GM21786 (cell line): ENCODE results near the gene ANKRD55.

Experiments used
- ATAC-seq: cut with Tn5 transposase; IDR thresholded peaks from one replicate; pipeline ENCODE4 v1.9.1; 2021; ENCODE audit not compliant: unreplicated experiment

The ANKRD55 gene

DNA sequence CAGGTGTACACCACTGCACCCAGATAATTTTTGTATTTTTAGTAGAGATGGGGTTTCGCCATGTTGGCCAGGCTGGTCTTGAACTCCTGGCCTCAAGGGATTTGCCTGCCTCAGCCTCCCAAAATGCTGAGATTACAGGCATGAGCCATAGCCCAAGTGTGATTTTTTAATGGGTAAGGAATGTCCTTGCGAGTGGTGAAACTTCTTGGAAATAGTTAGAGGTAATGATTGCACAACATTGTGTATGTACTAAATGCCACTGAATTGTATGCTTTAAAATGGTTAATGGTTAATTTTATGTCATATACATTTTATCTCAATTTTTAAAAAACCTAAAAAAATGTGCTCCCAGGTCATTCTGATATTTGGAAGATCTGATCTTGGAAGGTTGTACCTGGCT, 178.5 kb downstream of the ANKRD55 start:
- ATAC-seq: no peak

DNA sequence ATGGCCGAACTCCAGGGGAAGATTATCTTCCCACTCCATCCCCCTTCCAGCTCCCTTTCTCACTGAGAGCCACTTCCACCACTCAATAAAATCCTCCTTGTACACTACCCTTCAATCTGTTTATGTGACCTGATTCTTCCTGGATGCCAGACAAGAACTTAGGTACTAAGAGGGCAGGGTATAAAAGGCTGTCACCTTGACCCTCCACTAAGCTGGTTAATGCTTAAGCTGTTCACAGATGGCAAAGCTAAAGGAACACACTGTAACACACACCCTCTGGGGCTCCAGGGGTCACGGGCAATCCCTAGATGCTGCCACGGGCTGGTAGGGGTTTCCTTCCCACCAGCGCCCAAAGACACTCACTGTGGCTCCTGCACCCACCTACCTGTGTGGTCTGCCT, 179.8 kb downstream of the ANKRD55 start:
- ATAC-seq: no peak

DNA sequence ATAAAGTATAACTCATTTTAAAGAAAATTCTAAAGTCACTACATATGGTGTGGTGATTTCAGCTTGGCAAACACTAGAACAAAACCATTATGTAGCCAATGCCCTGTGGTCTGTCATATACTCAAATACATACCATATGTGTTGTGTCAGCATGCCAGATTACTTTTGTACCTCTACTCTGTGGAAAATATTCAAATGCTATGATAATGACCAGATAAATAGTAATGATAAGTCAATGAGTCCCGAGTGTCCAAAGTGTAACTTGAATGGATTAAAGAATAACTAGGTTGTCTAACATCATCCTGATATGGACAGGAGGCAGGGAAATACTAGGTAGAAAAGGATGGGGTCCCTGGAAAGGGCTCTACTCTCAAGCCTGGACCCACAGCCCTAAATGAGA, 180.4 kb downstream of the ANKRD55 start:
- ATAC-seq: no peak

DNA sequence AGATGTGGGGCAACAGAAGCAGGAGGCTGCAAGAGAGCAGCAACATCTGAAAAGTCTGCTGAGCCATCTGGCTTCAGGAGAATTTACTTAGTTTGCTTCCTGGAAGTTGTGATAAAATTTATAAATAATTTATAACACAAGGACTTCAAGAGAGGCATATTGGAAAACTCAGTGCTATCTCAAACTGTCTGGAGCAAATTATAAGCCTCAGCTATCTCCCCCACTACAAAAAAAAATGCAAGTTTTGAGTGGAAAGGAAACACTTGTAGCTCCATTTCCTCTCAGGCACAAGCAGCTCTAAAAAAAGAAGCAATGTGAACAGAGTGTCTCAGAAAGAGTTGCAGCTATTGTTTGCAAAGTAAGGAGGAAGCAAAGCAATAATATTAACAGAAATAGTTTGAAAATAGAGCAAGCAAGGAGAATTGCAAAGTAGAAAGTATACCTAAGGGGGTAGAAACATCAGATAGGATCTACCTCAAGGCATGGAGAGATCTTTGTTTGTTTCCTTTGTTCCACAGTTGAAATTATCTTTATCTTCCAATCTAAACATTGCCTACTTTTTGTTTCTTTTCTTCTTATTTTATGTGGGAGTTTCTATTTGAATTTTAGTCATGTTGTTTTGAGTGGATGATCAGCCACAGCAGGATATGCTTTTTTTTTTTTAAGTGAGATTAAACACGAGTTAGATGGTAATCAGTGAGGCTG, 182.4 kb downstream of the ANKRD55 start:
- ATAC-seq: peak; percentile 64
